HepG2 (cell line): ENCODE data around the gene CFH. TPM values are rescaled to one million over a fixed set of nuclear protein-coding genes. Genes with fewer than 3 reads are reported as not detected.

Experiments
- ATAC-seq: fragments of 200-7000 bp; cut with Tn5 transposase; 3 replicates; pipeline ENCODE4 v1.9.1; 2020; ENCODE audit warnings: mild to moderate bottlenecking, moderate library complexity
- BruUV-seq: library from RNA; stranded (reverse); fragments of 400-500 nt; replicated peaks from 2 replicates; lab custom pipeline; 2021; lab: Mats Ljungman, UMichigan
- CTCF ChIA-PET: fragments of 300-600 bp; formaldehyde crosslinking; extraction: SDS; loops from one replicate; lab custom pipeline; 2021; ENCODE audit warnings: low total read pairs, inconsistent platforms, low intra/inter-chr PET ratio; lab: Yijun Ruan, JAX
- POLR2A ChIA-PET: fragments of 350-600 bp; sonication (Branson Sonifier 250); formaldehyde crosslinking; loops from one replicate; lab custom pipeline; 2020; ENCODE audit warnings: antibody characterized with exemption, inconsistent platforms; lab: Yijun Ruan, JAX
- DNase-seq: peaks from one replicate; pipeline ENCODE4 v3.0.0-alpha.2; 2015; ENCODE audit warnings: low spot score
- FAIRE-seq: peaks from 3 replicates; lab custom pipeline; 2011; peaks lifted over from hg19 to GRCh38; lab: Jason Lieb, UNC
- H2AFZ ChIP-seq: one replicate; pipeline ENCODE4 v1.6.1; 2011; ENCODE audit warnings: low read length, inconsistent platforms
- H3K27ac ChIP-seq: fragments of 300-600 bp; 3 replicates; pipeline ENCODE4 v1.8.0; 2011; ENCODE audit warnings: mixed run types, mild to moderate bottlenecking, mixed read lengths, low read length, inconsistent platforms; ENCODE audit not compliant: insufficient read depth; ENCODE audit errors: extremely low read length
- H3K27me3 ChIP-seq, 2 experiments: fragments of 200-600 bp in 1 of 2; 2 replicates in 1 of 2; 3 replicates in 1 of 2; pipeline versions ENCODE4 v1.6.0 to v1.8.0; 2011; ENCODE audit warnings: low read length in 2 of 2, mild to moderate bottlenecking in 2 of 2, moderate library complexity in 2 of 2, inconsistent platforms in 1 of 2; ENCODE audit not compliant: insufficient read depth in 2 of 2, control insufficient read depth in 1 of 2
- H3K36me3 ChIP-seq, 2 experiments: fragments of 200-600 bp in 1 of 2; replicated peaks in 1 of 2; 2 replicates in 1 of 2; 3 replicates in 1 of 2; pipeline versions ENCODE4 v1.5.1 to v1.8.0; 2011; ENCODE audit warnings: low read length in 2 of 2, inconsistent platforms in 1 of 2; ENCODE audit not compliant: insufficient read depth in 2 of 2, control insufficient read depth in 1 of 2
- H3K4me1 ChIP-seq: 2 replicates; pipeline ENCODE4 v1.5.1; 2012; ENCODE audit warnings: low read length, inconsistent platforms; ENCODE audit not compliant: insufficient read depth
- H3K4me2 ChIP-seq: 2 replicates; pipeline ENCODE4 v1.6.0; 2011; ENCODE audit warnings: low read depth, low read length, inconsistent platforms
- H3K4me3 ChIP-seq, 3 experiments: fragments of 200-600 bp in 1 of 3; sonication (generic), shearing (Covaris generic) in 1 of 3; replicated peaks in 1 of 3; 2 replicates each; pipeline ENCODE4 v1.5.1; 2011 to 2016; ENCODE audit warnings: low read length in 3 of 3, inconsistent platforms in 2 of 3, low read depth in 2 of 3, mild to moderate bottlenecking in 2 of 3, control low read depth in 1 of 3, mixed read lengths in 1 of 3; ENCODE audit not compliant: insufficient read depth in 1 of 3
- H3K79me2 ChIP-seq: one replicate; pipeline ENCODE4 v1.6.1; 2011; ENCODE audit warnings: low read length, inconsistent platforms; ENCODE audit not compliant: insufficient read depth
- H3K9ac ChIP-seq: 2 replicates; pipeline ENCODE4 v1.6.0; 2011; ENCODE audit warnings: mild to moderate bottlenecking, low read depth, low read length, inconsistent platforms; ENCODE audit not compliant: insufficient read depth
- H3K9me3 ChIP-seq: 2 replicates; pipeline ENCODE4 v1.5.1; 2012; ENCODE audit warnings: mild to moderate bottlenecking, low read length
- H4K20me1 ChIP-seq: 2 replicates; pipeline ENCODE4 v1.6.0; 2011; ENCODE audit warnings: inconsistent platforms, mild to moderate bottlenecking, low read length, moderate library complexity; ENCODE audit not compliant: insufficient read depth
- ATF7 ChIP-seq, 2 experiments: fragments of 450-650 bp in 1 of 2; sonication (generic) in 1 of 2; formaldehyde crosslinking in 1 of 2; IDR thresholded peaks; 2 replicates each; pipeline versions ENCODE4 v1.4.0 to v1.6.1; 2016 to 2020; ENCODE audit warnings: antibody characterized with exemption in 1 of 2, mild to moderate bottlenecking in 1 of 2, missing genetic modification reagents in 1 of 2
- FOSL1 ChIP-seq: sonication (generic); formaldehyde crosslinking; IDR thresholded peaks from 2 replicates; pipeline ENCODE4 v1.9.0; 2021; ENCODE audit warnings: missing genetic modification reagents, borderline replicate concordance
- GMEB1 ChIP-seq: sonication (generic); formaldehyde crosslinking; IDR thresholded peaks from 2 replicates; pipeline ENCODE4 v1.5.1; 2020; ENCODE audit warnings: missing genetic modification reagents, mild to moderate bottlenecking, borderline replicate concordance
- IKZF1 ChIP-seq: fragments of 450-650 bp; IDR thresholded peaks from 2 replicates; pipeline ENCODE4 v1.7.1; 2016
- MAFG ChIP-seq: sonication (generic); formaldehyde crosslinking; IDR thresholded peaks from 2 replicates; pipeline ENCODE4 v1.5.1; 2020; ENCODE audit warnings: mild to moderate bottlenecking, missing genetic modification reagents
- MEIS1 ChIP-seq: sonication (generic); formaldehyde crosslinking; IDR thresholded peaks from 2 replicates; pipeline ENCODE4 v1.9.0; 2021; ENCODE audit warnings: mild to moderate bottlenecking, missing genetic modification reagents, moderate library complexity, borderline replicate concordance
- MEIS2 ChIP-seq: sonication (generic); formaldehyde crosslinking; IDR thresholded peaks from 2 replicates; pipeline ENCODE4 v1.9.0; 2021; ENCODE audit warnings: mild to moderate bottlenecking, missing genetic modification reagents
- NFAT5 ChIP-seq: sonication (generic); formaldehyde crosslinking; IDR thresholded peaks from 2 replicates; pipeline ENCODE4 v1.4.0; 2020; ENCODE audit warnings: missing genetic modification reagents
- PRMT3 ChIP-seq: sonication (generic); formaldehyde crosslinking; IDR thresholded peaks from 2 replicates; pipeline ENCODE4 v1.8.1; 2022; ENCODE audit warnings: low read depth, mild to moderate bottlenecking, moderate library complexity, missing genetic modification reagents, borderline replicate concordance
- SIX4 ChIP-seq: sonication (generic); formaldehyde crosslinking; IDR thresholded peaks from 2 replicates; pipeline ENCODE4 v1.4.0; 2020; ENCODE audit warnings: missing genetic modification reagents
- ZNF296 ChIP-seq: sonication (generic); formaldehyde crosslinking; conservative IDR thresholded peaks from 2 replicates; pipeline ENCODE4 v1.5.0; 2020; ENCODE audit warnings: mild to moderate bottlenecking, missing genetic modification reagents
- ZSCAN30 ChIP-seq: sonication (generic); formaldehyde crosslinking; IDR thresholded peaks from 2 replicates; pipeline ENCODE4 v1.5.0; 2020; ENCODE audit warnings: mild to moderate bottlenecking, missing genetic modification reagents
- WGBS: methylation state at CpG from one replicate; pipeline ENCODE4 v1.1.6; 2017; ENCODE audit warnings: low lambda C conversion rate; 5-methylcytosine and 5-hydroxymethylcytosine counted together
- in situ Hi-C: cut with HindIII; loops from 2 replicates; pipeline ENCODE4 v1.10.0; 2017; ENCODE audit warnings: low pct_unique_long_range_greater_than_20kb; ENCODE audit not compliant: extremely low pct_ligation_motif_present
- intact Hi-C: fragments of 100-400 bp; cut with micrococcal nuclease; formaldehyde crosslinking; loops from one replicate; pipeline ENCODE4 v1.10.0; 2022; ENCODE audit not compliant: unreplicated experiment
- polyA plus RNA-seq, 8 experiments: library from polyadenylated mRNA; depleted of rRNA in 3 of 8; stranded (reverse) in 7 of 8; unstranded in 1 of 8; fragments of >200 nt; fragmentation: Illumina TruSeq in 4 of 8; extraction: Trizol in 4 of 8; gene quantifications; 2 replicates each; pipeline versions ENCODE4 v1.2.1 to v1.2.3, GENCODE V29; 2011 to 2016; ENCODE audit warnings: low read depth in 4 of 8, missing spikeins in 1 of 8, mixed read lengths in 1 of 8; ENCODE audit not compliant: insufficient read depth in 1 of 8
- total RNA-seq, 5 experiments: library from RNA; depleted of rRNA; stranded (reverse); fragments of >200 nt; fragmentation: Illumina TruSeq; extraction: Trizol; gene quantifications; 2 replicates each; pipeline ENCODE4 v1.2.3, GENCODE V29; 2016; ENCODE audit warnings: low read depth in 1 of 5

The CFH gene
- total and polyA plus RNA-seq, 2 of the 13 experiments (the other 11 are each of a cell fraction or from before 2014, with no cell fraction given), result not detected

GRCh38 chr1:196684476-196684875, 32.6 kb downstream of the CFH start:
- H3K4me2 ChIP-seq, result no peak overlapping the region
- H2AFZ ChIP-seq, result no peak overlapping the region
- H3K9ac ChIP-seq, result no peak overlapping the region
- no peaks in the 10 kb centered on the region for H3K27me3 ChIP-seq
- H3K27ac ChIP-seq, result no peak overlapping the region
- DNase-seq (no peak), FAIRE-seq (no peak), ATAC-seq (no peak)
- no peaks in the 10 kb centered on the region for H3K36me3 ChIP-seq
- CTCF ChIA-PET, result no interaction called here
- in situ Hi-C loops (no loop called here), intact Hi-C loops (no loop called here)
- no peaks in the 10 kb centered on the region for H3K9me3 ChIP-seq
- H3K4me1 ChIP-seq, result no peaks in the 10 kb centered on the region
- 33% methylated on average over 4 of the region's 4 CpGs for WGBS
- no peak overlapping the region for H3K4me3 ChIP-seq
- no TSS peak for BruUV-seq
- TF ChIP-seq MEIS2 (CRISPR knock-in tag), result no peak
- no peak for TF ChIP-seq MAFG
- no peak for TF ChIP-seq FOSL1
- no peak for TF ChIP-seq ZNF296
- no peak for TF ChIP-seq ZSCAN30 (CRISPR knock-in tag)
- TF ChIP-seq SIX4, result no peak
- no peak for TF ChIP-seq PRMT3 (CRISPR knock-in tag)
- H4K20me1 ChIP-seq, result no peaks in the 10 kb centered on the region
- no peaks in the 10 kb centered on the region for H3K79me2 ChIP-seq
- POLR2A ChIA-PET, result no interaction called here

GRCh38 chr1:196685506-196685905, 33.7 kb downstream of the CFH start:
- no peaks in the 10 kb centered on the region for H4K20me1 ChIP-seq
- 4% methylated on average over 1 of the region's 1 CpG for WGBS
- no TSS peak for BruUV-seq
- no peak overlapping the region for H3K4me3 ChIP-seq
- H3K36me3 ChIP-seq, result no peaks in the 10 kb centered on the region
- H3K27ac ChIP-seq, result no peak overlapping the region
- H2AFZ ChIP-seq, result no peak overlapping the region
- no peak for FAIRE-seq
- ATAC-seq, result no peak
- in situ Hi-C loops, result no loop called here
- intact Hi-C loops, result no loop called here
- no peaks in the 10 kb centered on the region for H3K27me3 ChIP-seq
- H3K4me2 ChIP-seq, result no peak overlapping the region
- ChIA-PET POLR2A (no interaction called here), CTCF (no interaction called here)
- H3K9ac ChIP-seq, result no peak overlapping the region
- DNase-seq, result no peak
- no peaks in the 10 kb centered on the region for H3K79me2 ChIP-seq
- H3K9me3 ChIP-seq, result no peaks in the 10 kb centered on the region
- H3K4me1 ChIP-seq, result no peaks in the 10 kb centered on the region
- TF ChIP-seq GMEB1 (CRISPR knock-in tag) (no peak), ATF7 (IDR thresholded peaks at IDR 0.05) (no peak), ATF7 (CRISPR knock-in tag; IDR thresholded peaks at IDR 0.05) (no peak), MEIS1 (CRISPR knock-in tag) (no peak), IKZF1 (no peak), NFAT5 (no peak)
